WTC11 (cell line): ENCODE data around the gene ST6GALNAC2. TPM values are rescaled to one million over a fixed set of nuclear protein-coding genes. Genes with fewer than 3 reads are reported as not detected.

ENCODE experiments used
- ATAC-seq: fragments of 200-7000 bp; cut with Tn5 transposase; 2 replicates; pipeline ENCODE4 v1.10.0; 2021; ENCODE audit warnings: mild to moderate bottlenecking, moderate library complexity
- CTCF ChIA-PET: fragments of 300-600 bp; sonication (Branson Sonifier 250); formaldehyde crosslinking; loops from one replicate; lab custom pipeline; 2021; ENCODE audit warnings: antibody characterized with exemption; lab: Charles Lee
- POLR2A ChIA-PET: fragments of 350-600 bp; sonication (Branson Sonifier 250); formaldehyde crosslinking; loops from one replicate; lab custom pipeline; 2021; ENCODE audit warnings: antibody characterized with exemption; lab: Charles Lee
- DNase-seq: peaks from one replicate; pipeline ENCODE4 v3.0.0; 2021; ENCODE audit warnings: low spot score
- H3K27ac Mint-ChIP-seq: 2 replicates; pipeline ENCODE4 v1.8.0; 2021; ENCODE audit warnings: mixed read lengths
- H3K27me3 Mint-ChIP-seq: 2 replicates; pipeline ENCODE4 v1.8.0; 2021; ENCODE audit warnings: low read depth, mild to moderate bottlenecking, moderate library complexity, mixed read lengths
- H3K36me3 Mint-ChIP-seq: 2 replicates; pipeline ENCODE4 v1.8.0; 2021; ENCODE audit warnings: mixed read lengths
- H3K4me1 Mint-ChIP-seq: 2 replicates; pipeline ENCODE4 v1.8.0; 2022; ENCODE audit warnings: mixed read lengths
- H3K4me3 Mint-ChIP-seq: 2 replicates; pipeline ENCODE4 v1.8.0; 2021; ENCODE audit warnings: mild to moderate bottlenecking, moderate library complexity, mixed read lengths
- H3K9me3 Mint-ChIP-seq: 2 replicates; pipeline ENCODE4 v1.8.0; 2021; ENCODE audit warnings: mixed read lengths
- ARID4B ChIP-seq: sonication (generic); formaldehyde crosslinking; IDR thresholded peaks from 2 replicates; pipeline ENCODE4 v1.8.0; 2023; ENCODE audit warnings: missing genetic modification reagents, mild to moderate bottlenecking, borderline replicate concordance
- CBFB ChIP-seq: sonication (generic); formaldehyde crosslinking; IDR thresholded peaks from 2 replicates; pipeline ENCODE4 v1.8.1; 2022; ENCODE audit warnings: mild to moderate bottlenecking, low read depth, missing genetic modification reagents
- CDX4 ChIP-seq: fragments of 250-450 bp; sonication (Bioruptor Pico); IDR thresholded peaks from 2 replicates; pipeline ENCODE4 v1.9.0; 2021; ENCODE audit warnings: moderate library complexity, mild to moderate bottlenecking, inconsistent platforms, borderline replicate concordance
- E2F1 ChIP-seq: sonication (generic); formaldehyde crosslinking; IDR thresholded peaks from 2 replicates; pipeline ENCODE4 v1.8.0; 2022; ENCODE audit warnings: mild to moderate bottlenecking, missing genetic modification reagents
- GRHL2 ChIP-seq: fragments of 250-450 bp; sonication (Bioruptor Pico); IDR thresholded peaks from 2 replicates; pipeline ENCODE4 v1.8.0; 2022; ENCODE audit warnings: mild to moderate bottlenecking, moderate library complexity; ENCODE audit not compliant: insufficient replicate concordance, severe bottlenecking
- GTF2I ChIP-seq: fragments of 250-450 bp; sonication (Bioruptor Pico); conservative IDR thresholded peaks from 2 replicates; pipeline ENCODE4 v1.4.0; 2021; ENCODE audit warnings: mild to moderate bottlenecking
- HMGA2 ChIP-seq: fragments of 250-450 bp; sonication (Bioruptor Pico); IDR thresholded peaks from 2 replicates; pipeline ENCODE4 v1.4.0; 2021; ENCODE audit warnings: mild to moderate bottlenecking, moderate library complexity
- IRF1 ChIP-seq: sonication (generic); formaldehyde crosslinking; IDR thresholded peaks from 2 replicates; pipeline ENCODE4 v1.8.0; 2023; ENCODE audit warnings: missing genetic modification reagents
- KAT7 ChIP-seq: sonication (generic); formaldehyde crosslinking; IDR thresholded peaks from 2 replicates; pipeline ENCODE4 v1.8.1; 2023; ENCODE audit warnings: missing genetic modification reagents, mild to moderate bottlenecking, borderline replicate concordance
- MAX ChIP-seq: sonication (generic); formaldehyde crosslinking; IDR thresholded peaks from 2 replicates; pipeline ENCODE4 v1.8.0; 2022; ENCODE audit warnings: mild to moderate bottlenecking, missing genetic modification reagents
- MLX ChIP-seq: sonication (generic); formaldehyde crosslinking; IDR thresholded peaks from 2 replicates; pipeline ENCODE4 v1.8.1; 2023; ENCODE audit warnings: mild to moderate bottlenecking, missing genetic modification reagents, moderate library complexity
- MYBL2 ChIP-seq: sonication (generic); formaldehyde crosslinking; IDR thresholded peaks from 2 replicates; pipeline ENCODE4 v1.8.1; 2023; ENCODE audit warnings: mild to moderate bottlenecking, moderate library complexity, missing genetic modification reagents
- PREB ChIP-seq: sonication (generic); formaldehyde crosslinking; IDR thresholded peaks from 2 replicates; pipeline ENCODE4 v1.8.1; 2022; ENCODE audit warnings: mild to moderate bottlenecking, missing genetic modification reagents, moderate library complexity, borderline replicate concordance
- TEAD1 ChIP-seq: sonication (generic); formaldehyde crosslinking; IDR thresholded peaks from 2 replicates; pipeline ENCODE4 v1.8.0; 2022; ENCODE audit warnings: mild to moderate bottlenecking, missing genetic modification reagents
- TP53 ChIP-seq: sonication (generic); formaldehyde crosslinking; IDR thresholded peaks from 2 replicates; pipeline ENCODE4 v1.8.1; 2023; ENCODE audit warnings: mild to moderate bottlenecking, missing genetic modification reagents
- ZNF121 ChIP-seq: sonication (generic); formaldehyde crosslinking; IDR thresholded peaks from 2 replicates; pipeline ENCODE4 v1.8.0; 2023; ENCODE audit warnings: missing genetic modification reagents
- ZNF232 ChIP-seq: sonication (generic); formaldehyde crosslinking; IDR thresholded peaks from 2 replicates; pipeline ENCODE4 v1.8.0; 2022; ENCODE audit warnings: mild to moderate bottlenecking, missing genetic modification reagents
- ZNF423 ChIP-seq: fragments of 250-450 bp; sonication (Bioruptor Pico); IDR thresholded peaks from 2 replicates; pipeline ENCODE4 v2.1.2; 2022; ENCODE audit warnings: mild to moderate bottlenecking, moderate library complexity
- ZSCAN18 ChIP-seq: fragments of 250-450 bp; sonication (Bioruptor Pico); IDR thresholded peaks from 2 replicates; pipeline ENCODE4 v2.1.2; 2022; ENCODE audit warnings: mild to moderate bottlenecking, moderate library complexity
- total RNA-seq: library from RNA; stranded (reverse); gene quantifications from 3 replicates; pipeline ENCODE4 v1.2.3, GENCODE V29; 2021

The ST6GALNAC2 gene
- total RNA-seq, 1 experiment from 2014 or later: not detected

GRCh38 chr17:76566988-76567431 is 18.6 kb downstream of the ST6GALNAC2 start:
- ATAC-seq (peak; percentile 6), DNase-seq (no peak)
- Mint-ChIP-seq H3K9me3 (no peaks in the 10 kb centered on the region), H3K27me3 (no peaks in the 10 kb centered on the region), H3K36me3 (peaks cover 37% of the 10 kb centered on the region), H3K27ac (peak overlapping the region; percentile 80), H3K4me3 (no peak overlapping the region), H3K4me1 (peaks cover 39% of the 10 kb centered on the region)
- TF ChIP-seq HMGA2 (no peak), KAT7 (CRISPR knock-in tag) (no peak), E2F1 (CRISPR knock-in tag) (no peak)
- CTCF ChIA-PET: interaction anchor here (0.5 to 4.8 kb wide), 18 partner anchors 8 to 728 kb away, joined by 3 to 45 read pairs (median 5); no protein-coding TSS in a partner anchor
- POLR2A ChIA-PET: interaction anchor here (0.7 to 1.2 kb wide), 3 partner anchors 16 to 57 kb away, joined by 3 to 6 read pairs (median 3); partner anchors contain the start of gene ST6GALNAC2

GRCh38 chr17:76566613-76566943 is 19.1 kb downstream of the ST6GALNAC2 start:
- DNase-seq (no peak), ATAC-seq (no peak)
- H3K4me1 Mint-ChIP-seq: peaks cover 43% of the 10 kb centered on the region
- POLR2A ChIA-PET: interaction anchor here (0.6 to 1.3 kb wide), 5 partner anchors 9 to 57 kb away, joined by 3 to 6 read pairs (median 3); partner anchors contain the start of gene ST6GALNAC2
- H3K9me3 Mint-ChIP-seq: no peaks in the 10 kb centered on the region
- peak overlapping the region; percentile 80 for H3K27ac Mint-ChIP-seq
- no peaks in the 10 kb centered on the region for H3K27me3 Mint-ChIP-seq
- TF ChIP-seq ZNF423 (CRISPR knock-in tag): no peak
- TF ChIP-seq TEAD1 (CRISPR knock-in tag): no peak
- TF ChIP-seq CBFB (CRISPR knock-in tag): no peak
- no peak for TF ChIP-seq ZNF232 (CRISPR knock-in tag)
- TF ChIP-seq GTF2I (CRISPR knock-in tag): no peak
- TF ChIP-seq TP53 (CRISPR knock-in tag): no peak
- TF ChIP-seq ARID4B (CRISPR knock-in tag): no peak
- TF ChIP-seq GRHL2 (CRISPR knock-in tag): no peak
- no peak for TF ChIP-seq MAX (CRISPR knock-in tag)
- TF ChIP-seq PREB: no peak
- no peak for TF ChIP-seq MYBL2
- no peak for TF ChIP-seq IRF1 (CRISPR knock-in tag)
- no peak for TF ChIP-seq CDX4 (CRISPR knock-in tag)
- TF ChIP-seq ZNF121 (CRISPR knock-in tag): no peak
- TF ChIP-seq ZSCAN18: no peak
- no peak for TF ChIP-seq MLX (CRISPR knock-in tag)
- H3K4me3 Mint-ChIP-seq: no peak overlapping the region
- CTCF ChIA-PET: interaction anchor here (0.5 to 4.8 kb wide), 17 partner anchors 9 to 727 kb away, joined by 3 to 45 read pairs (median 5); no protein-coding TSS in a partner anchor
- peaks cover 41% of the 10 kb centered on the region for H3K36me3 Mint-ChIP-seq
